Liver (tissue), 3 donors: ENCODE measurements around the gene CD19.

ENCODE experiments used
- CTCF ChIP-seq: fragments of 150-350 bp; IDR thresholded peaks from 2 replicates; pipeline ENCODE4 v1.5.1; 2017; ENCODE audit warnings: improper control_type of control experiment, low read depth, low read length; ENCODE audit not compliant: missing input control
- HNF4G ChIP-seq: IDR thresholded peaks from 2 replicates; pipeline ENCODE4 v1.6.1; 2016; ENCODE audit warnings: antibody characterized with exemption
- JUND ChIP-seq, 2 donors: IDR thresholded peaks; 2 replicates each; pipeline ENCODE4 v1.6.1; 2016; ENCODE audit warnings: antibody characterized with exemption in 2 of 2
- REST ChIP-seq: IDR thresholded peaks from 2 replicates; pipeline ENCODE4 v1.6.1; 2016; ENCODE audit warnings: antibody characterized with exemption, mild to moderate bottlenecking
- YY1 ChIP-seq: IDR thresholded peaks from 2 replicates; pipeline ENCODE4 v1.6.1; 2016; ENCODE audit warnings: antibody characterized with exemption, mild to moderate bottlenecking
- donor health status: healthy.
- donor health status: healthy.

- TF ChIP-seq CTCF (no peak), JUND (IDR thresholded peaks at IDR 0.05) (no peak), REST (no peak), YY1 (no peak), HNF4G (no peak)
These were observed 1.1 kb upstream of the CD19 start for GRCh38 chr16:28930652-28931051.
